T-helper 2 cell (primary cell): Measurements from ENCODE around the gene GATAD2A.
A peak's percentile ranks its signal among the peaks of the same experiment; 100 is the strongest.

ENCODE experiments used
- DNase-seq, 5 experiments: peaks; one replicate each; pipeline versions ENCODE4 v3.0.0 to v3.0.0-alpha.2; 2012 to 2022

GATAD2A gene

GRCh38 chr19:19548915-19549759 is 143.7 kb downstream of the GATAD2A start:
- DNase-seq = no peak

- no peak for DNase-seq
Observed at GRCh38 chr19:19549804-19550464, 144.5 kb downstream of the GATAD2A start.

GRCh38 chr19:19550485-19550929 is 145.0 kb downstream of the GATAD2A start:
- DNase-seq = no peak

GRCh38 chr19:19550972-19551852 is 145.7 kb downstream of the GATAD2A start:
- no peak for DNase-seq

GRCh38 chr19:19551853-19552192 is 146.3 kb downstream of the GATAD2A start:
- DNase-seq = no peak

- DNase-seq = peak in 1 of 5 experiments; percentile 37
Observed at GRCh38 chr19:19552798-19553197, 147.3 kb downstream of the GATAD2A start.

- DNase-seq = no peak
Observed at GRCh38 chr19:19553670-19554069, 148.2 kb downstream of the GATAD2A start.

GRCh38 chr19:19554074-19555023 is 148.9 kb downstream of the GATAD2A start:
- DNase-seq = peak in 3 of 5 experiments; percentile 43 to 52 (median 45)

GRCh38 chr19:19558055-19558454 is 152.6 kb downstream of the GATAD2A start:
- no peak for DNase-seq
